GM10847 (cell line): ENCODE measurements around the gene KIAA1671.

Experiments used
- POLR2A ChIP-seq: IDR thresholded peaks from 2 replicates; pipeline ENCODE4 v1.6.1; 2011; ENCODE audit not compliant: insufficient read length; ENCODE audit errors: extremely low read depth

KIAA1671 gene

GRCh38 chr22:24951942-24952836, at the start of gene KIAA1671:
Gene KIAA1671 (plus strand): TSS chr22:24952716. CDS start chr22:25028000, 75,284 bp downstream.
- TF ChIP-seq POLR2A = no peak

- TF ChIP-seq POLR2A = no peak
These were observed 46.6 kb upstream of the KIAA1671 start for GRCh38 chr22:24905909-24906308.

GRCh38 chr22:24920029-24920428, 32.5 kb upstream of the KIAA1671 start:
- TF ChIP-seq POLR2A = no peak

GRCh38 chr22:24925586-24926427, 26.7 kb upstream of the KIAA1671 start:
- no peak for TF ChIP-seq POLR2A

- no peak for TF ChIP-seq POLR2A
These were observed 26.1 kb upstream of the KIAA1671 start for GRCh38 chr22:24926428-24926725.

- no peak for TF ChIP-seq POLR2A
These were observed 25.5 kb upstream of the KIAA1671 start for GRCh38 chr22:24926849-24927579.

GRCh38 chr22:24928322-24928721, 24.2 kb upstream of the KIAA1671 start:
- no peak for TF ChIP-seq POLR2A

- TF ChIP-seq POLR2A = no peak
These were observed 21.8 kb upstream of the KIAA1671 start for GRCh38 chr22:24930678-24931077.

- TF ChIP-seq POLR2A = no peak
These were observed 16.6 kb upstream of the KIAA1671 start for GRCh38 chr22:24935771-24936483.

GRCh38 chr22:24937114-24937513, 15.4 kb upstream of the KIAA1671 start:
- TF ChIP-seq POLR2A = no peak

GRCh38 chr22:24938741-24939341, 13.7 kb upstream of the KIAA1671 start:
- TF ChIP-seq POLR2A = no peak

- TF ChIP-seq POLR2A = no peak
These were observed 10.2 kb upstream of the KIAA1671 start for GRCh38 chr22:24942301-24942700.

GRCh38 chr22:24944217-24944937, 8.1 kb upstream of the KIAA1671 start:
- no peak for TF ChIP-seq POLR2A

- no peak for TF ChIP-seq POLR2A
These were observed 7.1 kb upstream of the KIAA1671 start for GRCh38 chr22:24945430-24945829.
